IMR-90 (cell line): ENCODE measurements around the gene AFAP1L1.

Experiments used
- CEBPB ChIP-seq: IDR thresholded peaks from 2 replicates; pipeline ENCODE4 v1.6.1; 2012; ENCODE audit warnings: low read depth, low read length, improper control_type of control experiment
- CTCF ChIP-seq: conservative IDR thresholded peaks from 2 replicates; pipeline ENCODE4 v1.5.1; 2012; ENCODE audit warnings: mild to moderate bottlenecking, low read depth, low read length, improper control_type of control experiment
- MAZ ChIP-seq: IDR thresholded peaks from 2 replicates; pipeline ENCODE4 v1.6.1; 2012; ENCODE audit warnings: low read depth, mild to moderate bottlenecking, low read length, improper control_type of control experiment, moderate library complexity, borderline replicate concordance
- POLR2A ChIP-seq: IDR thresholded peaks from 2 replicates; pipeline ENCODE4 v1.6.1; 2012; ENCODE audit warnings: mild to moderate bottlenecking, low read depth, low read length
- TF ChIP-seq, protein P1 (sequence below): fragments of 150-350 bp; IDR thresholded peaks from 2 replicates; pipeline ENCODE4 v1.6.1; 2017; ENCODE audit warnings: mild to moderate bottlenecking, antibody characterized with exemption, low read length, low read depth
- TF ChIP-seq, protein P2 (sequence below): fragments of 150-350 bp; IDR thresholded peaks from 2 replicates; pipeline ENCODE4 v1.6.1; 2016; ENCODE audit warnings: low read depth, mild to moderate bottlenecking, low read length, moderate library complexity, borderline replicate concordance

DNA sequence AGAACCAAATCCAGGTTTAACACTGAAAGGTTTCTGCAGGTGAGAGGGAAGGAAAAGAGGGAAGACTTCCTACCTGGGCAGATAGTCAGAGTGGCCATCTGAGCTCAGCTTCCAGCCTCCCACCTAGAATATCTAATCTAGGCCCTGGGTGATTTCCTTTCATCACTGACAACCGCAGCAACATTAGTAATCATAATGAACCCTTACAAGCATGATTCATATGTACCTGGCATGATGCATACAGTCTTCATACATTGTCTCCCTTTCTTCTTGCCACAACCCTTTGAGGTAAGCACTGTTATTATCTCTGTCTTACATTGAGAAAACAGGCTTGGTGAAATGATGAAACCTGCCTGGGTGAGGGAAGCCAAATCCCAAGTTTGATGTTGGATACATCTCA is 13.5 kb downstream of the AFAP1L1 start:
- TF ChIP-seq CTCF (no peak), MAZ (no peak), POLR2A (no peak), CEBPB (no peak)
- TF ChIP-seq, protein P1, sequence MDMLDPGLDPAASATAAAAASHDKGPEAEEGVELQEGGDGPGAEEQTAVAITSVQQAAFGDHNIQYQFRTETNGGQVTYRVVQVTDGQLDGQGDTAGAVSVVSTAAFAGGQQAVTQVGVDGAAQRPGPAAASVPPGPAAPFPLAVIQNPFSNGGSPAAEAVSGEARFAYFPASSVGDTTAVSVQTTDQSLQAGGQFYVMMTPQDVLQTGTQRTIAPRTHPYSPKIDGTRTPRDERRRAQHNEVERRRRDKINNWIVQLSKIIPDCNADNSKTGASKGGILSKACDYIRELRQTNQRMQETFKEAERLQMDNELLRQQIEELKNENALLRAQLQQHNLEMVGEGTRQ: no peak
- TF ChIP-seq, protein P2, sequence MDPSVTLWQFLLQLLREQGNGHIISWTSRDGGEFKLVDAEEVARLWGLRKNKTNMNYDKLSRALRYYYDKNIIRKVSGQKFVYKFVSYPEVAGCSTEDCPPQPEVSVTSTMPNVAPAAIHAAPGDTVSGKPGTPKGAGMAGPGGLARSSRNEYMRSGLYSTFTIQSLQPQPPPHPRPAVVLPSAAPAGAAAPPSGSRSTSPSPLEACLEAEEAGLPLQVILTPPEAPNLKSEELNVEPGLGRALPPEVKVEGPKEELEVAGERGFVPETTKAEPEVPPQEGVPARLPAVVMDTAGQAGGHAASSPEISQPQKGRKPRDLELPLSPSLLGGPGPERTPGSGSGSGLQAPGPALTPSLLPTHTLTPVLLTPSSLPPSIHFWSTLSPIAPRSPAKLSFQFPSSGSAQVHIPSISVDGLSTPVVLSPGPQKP: no peak
